B cell (primary cell): Measurements from ENCODE around the gene TBKBP1. TPM values are rescaled to one million over a fixed set of nuclear protein-coding genes. Genes with fewer than 3 reads are reported as not detected.

Experiments
- ATAC-seq: fragments of 200-7000 bp; cut with Tn5 transposase; one replicate; pipeline ENCODE4 v1.10.0; 2021; ENCODE audit warnings: low read depth, mild to moderate bottlenecking, moderate number of reproducible peaks, moderate library complexity
- CTCF ChIA-PET: fragments of 350-600 bp; sonication (Branson Sonifier 250); formaldehyde crosslinking; loops from one replicate; lab custom pipeline; 2021; ENCODE audit warnings: antibody characterized with exemption, inconsistent platforms; lab: Charles Lee
- POLR2A ChIA-PET: fragments of 350-600 bp; sonication (Branson Sonifier 250); formaldehyde crosslinking; loops from one replicate; lab custom pipeline; 2021; ENCODE audit warnings: antibody characterized with exemption; lab: Charles Lee
- DNase-seq: peaks from one replicate; pipeline ENCODE4 v3.0.0; 2013
- H2AFZ ChIP-seq: 2 replicates; pipeline ENCODE4 v1.6.1; 2012; ENCODE audit warnings: mild to moderate bottlenecking, low read depth, low read length; ENCODE audit not compliant: insufficient read depth, poor library complexity, severe bottlenecking
- H3K27ac ChIP-seq, 2 donors: 1 replicate in 1 of 2; 2 replicates in 1 of 2; pipeline ENCODE4 v1.5.1; 2012 to 2013; ENCODE audit warnings: low read length in 2 of 2, mild to moderate bottlenecking in 2 of 2, moderate library complexity in 1 of 2
- H3K27me3 ChIP-seq, 4 experiments: fragments of 200-600 bp in 1 of 4; sonication (generic) in 1 of 4; replicated peaks in 1 of 4; 1 replicate in 2 of 4; 2 replicates in 2 of 4; pipeline versions ENCODE4 v1.6.1 to v1.7.0; 2013 to 2016; ENCODE audit warnings: low read length in 3 of 4, mild to moderate bottlenecking in 2 of 4, mixed read lengths in 1 of 4, moderate library complexity in 1 of 4; ENCODE audit not compliant: insufficient read depth in 4 of 4, control insufficient read depth in 3 of 4; ENCODE audit errors: control extremely low read depth in 1 of 4
- H3K36me3 ChIP-seq, 2 experiments: replicated peaks in 1 of 2; 1 replicate in 1 of 2; 2 replicates in 1 of 2; pipeline versions ENCODE4 v1.6.1 to v1.7.1; 2013; ENCODE audit warnings: low read length in 1 of 2; ENCODE audit not compliant: insufficient read depth in 2 of 2, control insufficient read depth in 1 of 2; ENCODE audit errors: control extremely low read depth in 1 of 2, extremely low read depth in 1 of 2
- H3K4me1 ChIP-seq, 2 donors: fragments of 200-600 bp in 1 of 2; sonication (generic) in 1 of 2; 1 replicate in 1 of 2; 2 replicates in 1 of 2; pipeline versions ENCODE4 v1.5.1 to v1.6.1; 2013 to 2017; ENCODE audit warnings: low read length in 2 of 2; ENCODE audit not compliant: control insufficient read depth in 2 of 2, insufficient read depth in 2 of 2
- H3K4me2 ChIP-seq: replicated peaks from 2 replicates; pipeline ENCODE3; 2012; ENCODE audit warnings: mild to moderate bottlenecking, low read depth, low read length; ENCODE audit not compliant: poor library complexity, severe bottlenecking
- H3K4me3 ChIP-seq, 5 experiments: fragments of 200-600 bp in 1 of 5; sonication (generic) in 1 of 5; 1 replicate in 3 of 5; 2 replicates in 2 of 5; pipeline versions ENCODE4 v1.5.1 to v1.7.0; 2011 to 2016; ENCODE audit warnings: low read length in 4 of 5, mild to moderate bottlenecking in 4 of 5, low read depth in 2 of 5, control low read depth in 1 of 5, moderate library complexity in 1 of 5; ENCODE audit not compliant: insufficient read depth in 1 of 5; ENCODE audit errors: control extremely low read depth in 1 of 5, extremely low read depth in 1 of 5
- H3K79me2 ChIP-seq: fragments of 200-600 bp; sonication (generic); one replicate; pipeline ENCODE4 v1.6.0; 2016; ENCODE audit warnings: low read length; ENCODE audit not compliant: control insufficient read depth, insufficient read depth
- H3K9ac ChIP-seq: fragments of 200-600 bp; sonication (generic); 2 replicates; pipeline ENCODE4 v1.6.1; 2017; ENCODE audit warnings: mild to moderate bottlenecking, low read length, moderate library complexity
- H3K9me3 ChIP-seq, 3 donors: one replicate each; pipeline versions ENCODE4 v1.6.1 to v1.7.1; 2013; ENCODE audit warnings: low read length in 2 of 3; ENCODE audit not compliant: control insufficient read depth in 2 of 3, insufficient read depth in 1 of 3; ENCODE audit errors: control extremely low read depth in 1 of 3
- H4K20me1 ChIP-seq: 2 replicates; pipeline ENCODE4 v1.6.0; 2012; ENCODE audit warnings: mild to moderate bottlenecking, low read length; ENCODE audit not compliant: insufficient read depth, control insufficient read depth, poor library complexity, severe bottlenecking
- H3K27ac Mint-ChIP-seq: one replicate; pipeline ENCODE4 v1.8.0; 2021; ENCODE audit warnings: mixed read lengths
- H3K27me3 Mint-ChIP-seq: one replicate; pipeline ENCODE4 v1.8.0; 2021; ENCODE audit warnings: mixed read lengths
- H3K4me1 Mint-ChIP-seq: one replicate; pipeline ENCODE4 v1.8.0; 2021; ENCODE audit warnings: mixed read lengths
- H3K4me3 Mint-ChIP-seq: one replicate; pipeline ENCODE4 v1.8.0; 2021; ENCODE audit warnings: mixed read lengths
- H3K9me3 Mint-ChIP-seq: one replicate; pipeline ENCODE4 v1.8.0; 2022; ENCODE audit warnings: mixed read lengths; ENCODE audit not compliant: insufficient read depth
- EZH2 ChIP-seq: IDR thresholded peaks from 2 replicates; pipeline ENCODE4 v1.6.1; 2012; ENCODE audit warnings: borderline replicate concordance, low read depth, mild to moderate bottlenecking, moderate library complexity, low read length; ENCODE audit not compliant: insufficient read depth, poor library complexity, severe bottlenecking
- WGBS: methylation state at CpG from one replicate; pipeline ENCODE4 v1.1.5; 2013; ENCODE audit warnings: missing lambda C conversion rate; ENCODE audit not compliant: insufficient coverage; 5-methylcytosine and 5-hydroxymethylcytosine counted together
- intact Hi-C: fragments of 100-400 bp; cut with micrococcal nuclease; formaldehyde crosslinking; loops from one replicate; pipeline ENCODE4 v1.10.0; 2022
- polyA plus RNA-seq: library from polyadenylated mRNA; depleted of rRNA; stranded (reverse); fragments of >200 nt; gene quantifications from 2 replicates; pipeline ENCODE4 v1.2.3, GENCODE V29; 2012
- total RNA-seq, 2 donors: library from RNA; stranded (reverse); fragments of 120-200 nt in 1 of 2; gene quantifications; 1 replicate in 1 of 2; 2 replicates in 1 of 2; pipeline versions ENCODE4 v1.2.3 to v1.2.4, GENCODE V29; 2013 to 2022
- TF ChIP-seq, protein P1 (sequence below): fragments of 200-600 bp; IDR thresholded peaks from one replicate; pipeline ENCODE4 v1.8.0; 2022; ENCODE audit warnings: antibody characterized with exemption, mild to moderate bottlenecking

Gene TBKBP1
- total and polyA plus RNA-seq, 2 donors (not counting 1 experiment from before 2014, with no cell fraction given), result 6.6 to 8.4 TPM

DNA sequence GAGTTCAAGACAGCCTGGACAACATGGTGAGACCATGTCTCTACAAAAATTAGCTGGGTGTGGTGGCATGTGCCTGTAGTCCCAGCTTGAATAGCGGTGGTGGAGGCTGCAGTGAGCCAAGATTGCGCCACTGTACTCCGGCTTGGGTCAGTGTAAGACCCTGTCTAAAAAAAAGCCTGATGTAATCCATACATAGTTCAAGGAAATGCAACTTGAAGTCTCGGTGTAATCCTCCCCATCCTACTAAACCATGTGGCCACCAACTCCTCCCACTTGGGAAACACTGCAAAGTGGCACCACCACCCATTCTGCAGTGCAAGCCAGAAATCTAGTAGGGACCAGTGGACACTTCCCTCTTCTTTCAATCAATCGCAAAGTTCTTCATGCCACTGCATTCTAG is 49.6 kb upstream of the TBKBP1 start:
- Mint-ChIP-seq H3K27me3 (no peaks in the 10 kb centered on the region), H3K4me3 (no peak overlapping the region), H3K9me3 (no peaks in the 10 kb centered on the region), H3K4me1 (peaks cover 22% of the 10 kb centered on the region), H3K27ac (no peak overlapping the region)
- ATAC-seq (no peak), DNase-seq (no peak)
- Histone ChIP-seq H3K27ac (no peak overlapping the region), H3K4me1 (peaks cover 10 to 12% of the 10 kb centered on the region in 2 donors), H4K20me1 (peaks cover 5% of the 10 kb centered on the region), H3K4me2 (no peak overlapping the region), H3K9ac (no peak overlapping the region), H3K4me3 (no peak overlapping the region), H3K36me3 (no peaks in the 10 kb centered on the region), H3K9me3 (no peaks in the 10 kb centered on the region), H3K79me2 (peaks cover 9% of the 10 kb centered on the region), H3K27me3 (no peaks in the 10 kb centered on the region), H2AFZ (no peak overlapping the region)
- 97% methylated on average over 3 of the region's 5 CpGs for WGBS
- no peak for TF ChIP-seq EZH2
- TF ChIP-seq, protein P1, sequence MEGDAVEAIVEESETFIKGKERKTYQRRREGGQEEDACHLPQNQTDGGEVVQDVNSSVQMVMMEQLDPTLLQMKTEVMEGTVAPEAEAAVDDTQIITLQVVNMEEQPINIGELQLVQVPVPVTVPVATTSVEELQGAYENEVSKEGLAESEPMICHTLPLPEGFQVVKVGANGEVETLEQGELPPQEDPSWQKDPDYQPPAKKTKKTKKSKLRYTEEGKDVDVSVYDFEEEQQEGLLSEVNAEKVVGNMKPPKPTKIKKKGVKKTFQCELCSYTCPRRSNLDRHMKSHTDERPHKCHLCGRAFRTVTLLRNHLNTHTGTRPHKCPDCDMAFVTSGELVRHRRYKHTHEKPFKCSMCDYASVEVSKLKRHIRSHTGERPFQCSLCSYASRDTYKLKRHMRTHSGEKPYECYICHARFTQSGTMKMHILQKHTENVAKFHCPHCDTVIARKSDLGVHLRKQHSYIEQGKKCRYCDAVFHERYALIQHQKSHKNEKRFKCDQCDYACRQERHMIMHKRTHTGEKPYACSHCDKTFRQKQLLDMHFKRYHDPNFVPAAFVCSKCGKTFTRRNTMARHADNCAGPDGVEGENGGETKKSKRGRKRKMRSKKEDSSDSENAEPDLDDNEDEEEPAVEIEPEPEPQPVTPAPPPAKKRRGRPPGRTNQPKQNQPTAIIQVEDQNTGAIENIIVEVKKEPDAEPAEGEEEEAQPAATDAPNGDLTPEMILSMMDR, result no peak
- ChIA-PET CTCF (interaction anchor here (0.7 to 1.4 kb wide), 2 partner anchors 20 to 28 kb away, joined by 3 to 6 read pairs; no protein-coding TSS in a partner anchor), POLR2A (interaction anchor here (0.5 kb wide), 1 partner anchor 33 kb away, joined by 3 read pairs; no protein-coding TSS in a partner anchor)
- intact Hi-C loops, result no loop called here
